Astrocyte (in vitro differentiated cells and primary cell): ENCODE measurements around the gene HSD11B2. TPM values are rescaled to one million over a fixed set of nuclear protein-coding genes. Genes with fewer than 3 reads are reported as not detected.

Experiments
- DNase-seq: peaks from one replicate; pipeline ENCODE4 v3.0.0-alpha.2; 2010; ENCODE audit warnings: low read depth
- FAIRE-seq: peaks from 2 replicates; lab custom pipeline; 2011; peaks lifted over from hg19 to GRCh38; lab: Jason Lieb, UNC
- H2AFZ ChIP-seq: 2 replicates; pipeline ENCODE4 v1.6.0; 2012; ENCODE audit warnings: low read depth, low read length, inconsistent platforms
- H3K27ac ChIP-seq: 2 replicates; pipeline ENCODE4 v1.5.1; 2011; ENCODE audit warnings: low read depth, low read length, inconsistent platforms
- H3K27me3 ChIP-seq: 2 replicates; pipeline ENCODE4 v1.6.0; 2011; ENCODE audit warnings: low read length, inconsistent platforms; ENCODE audit not compliant: insufficient read depth
- H3K36me3 ChIP-seq: 2 replicates; pipeline ENCODE4 v1.5.1; 2011; ENCODE audit warnings: low read length, inconsistent platforms; ENCODE audit not compliant: insufficient read depth
- H3K4me1 ChIP-seq: 2 replicates; pipeline ENCODE4 v1.5.1; 2011; ENCODE audit warnings: low read length, inconsistent platforms; ENCODE audit not compliant: insufficient read depth
- H3K4me2 ChIP-seq: 2 replicates; pipeline ENCODE4 v1.6.0; 2012; ENCODE audit warnings: low read length, inconsistent platforms
- H3K4me3 ChIP-seq: 2 replicates; pipeline ENCODE4 v1.5.1; 2011; ENCODE audit warnings: low read depth, mild to moderate bottlenecking, low read length, inconsistent platforms; ENCODE audit not compliant: insufficient read depth
- H3K79me2 ChIP-seq: 2 replicates; pipeline ENCODE4 v1.6.0; 2012; ENCODE audit warnings: mild to moderate bottlenecking, low read length, inconsistent platforms; ENCODE audit not compliant: insufficient read depth
- H3K9ac ChIP-seq: 2 replicates; pipeline ENCODE4 v1.6.0; 2012; ENCODE audit warnings: mild to moderate bottlenecking, low read length, inconsistent platforms
- H3K9me3 ChIP-seq: 2 replicates; pipeline ENCODE4 v1.5.1; 2012; ENCODE audit warnings: low read depth, mild to moderate bottlenecking, low read length, inconsistent platforms; ENCODE audit not compliant: insufficient read depth
- H4K20me1 ChIP-seq: 2 replicates; pipeline ENCODE4 v1.6.0; 2012; ENCODE audit warnings: low read length, inconsistent platforms; ENCODE audit not compliant: insufficient read depth
- H3K27ac Mint-ChIP-seq: one replicate; pipeline ENCODE4 v1.8.0; 2021; ENCODE audit warnings: mild to moderate bottlenecking, mixed read lengths; ENCODE audit not compliant: unreplicated experiment
- H3K27me3 Mint-ChIP-seq: one replicate; pipeline ENCODE4 v1.8.0; 2021; ENCODE audit warnings: low read depth, mixed read lengths; ENCODE audit not compliant: unreplicated experiment
- H3K36me3 Mint-ChIP-seq: one replicate; pipeline ENCODE4 v1.8.0; 2021; ENCODE audit warnings: low read depth, mixed read lengths; ENCODE audit not compliant: unreplicated experiment
- H3K4me1 Mint-ChIP-seq: one replicate; pipeline ENCODE4 v1.8.0; 2021; ENCODE audit warnings: low read depth, mixed read lengths; ENCODE audit not compliant: unreplicated experiment
- H3K4me3 Mint-ChIP-seq: one replicate; pipeline ENCODE4 v1.8.0; 2021; ENCODE audit warnings: mild to moderate bottlenecking, moderate library complexity, mixed read lengths; ENCODE audit not compliant: unreplicated experiment
- H3K9me3 Mint-ChIP-seq: one replicate; pipeline ENCODE4 v1.8.0; 2021; ENCODE audit warnings: mild to moderate bottlenecking, mixed read lengths; ENCODE audit not compliant: unreplicated experiment
- EZH2 ChIP-seq: IDR thresholded peaks from 2 replicates; pipeline ENCODE4 v1.6.1; 2012; ENCODE audit warnings: mild to moderate bottlenecking, low read length, inconsistent platforms; ENCODE audit not compliant: insufficient read depth
- total RNA-seq: library from RNA; stranded (reverse); gene quantifications from 2 replicates; pipeline ENCODE4 v1.2.1, GENCODE V29; 2021
- TF ChIP-seq, protein P1 (sequence below): IDR thresholded peaks from 2 replicates; pipeline ENCODE4 v1.5.1; 2011; ENCODE audit warnings: low read depth, mild to moderate bottlenecking, inconsistent platforms, low read length, moderate library complexity; ENCODE audit not compliant: insufficient read depth

Gene HSD11B2
- total RNA-seq, 1 donor from 2014 or later = not detected

DNA sequence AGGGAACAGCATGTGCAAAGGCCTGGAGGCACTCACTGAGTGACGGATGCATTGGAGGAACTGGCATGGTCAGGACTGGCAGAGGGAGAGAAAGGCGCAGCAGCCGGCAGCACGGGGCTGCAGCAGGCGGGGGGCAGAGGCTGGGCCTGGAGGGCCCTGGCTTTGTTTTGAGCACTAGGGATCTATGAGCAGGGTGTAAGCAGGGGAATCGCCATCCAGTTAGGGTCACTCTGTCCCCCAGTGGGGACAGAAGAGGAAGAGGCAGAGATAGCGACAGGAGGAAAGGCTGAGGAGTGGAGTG, 14.2 kb downstream of the HSD11B2 start:
- peaks cover 92% of the 10 kb centered on the region for H4K20me1 ChIP-seq
- H3K9me3 Mint-ChIP-seq = no peaks in the 10 kb centered on the region
- FAIRE-seq = no peak

DNA sequence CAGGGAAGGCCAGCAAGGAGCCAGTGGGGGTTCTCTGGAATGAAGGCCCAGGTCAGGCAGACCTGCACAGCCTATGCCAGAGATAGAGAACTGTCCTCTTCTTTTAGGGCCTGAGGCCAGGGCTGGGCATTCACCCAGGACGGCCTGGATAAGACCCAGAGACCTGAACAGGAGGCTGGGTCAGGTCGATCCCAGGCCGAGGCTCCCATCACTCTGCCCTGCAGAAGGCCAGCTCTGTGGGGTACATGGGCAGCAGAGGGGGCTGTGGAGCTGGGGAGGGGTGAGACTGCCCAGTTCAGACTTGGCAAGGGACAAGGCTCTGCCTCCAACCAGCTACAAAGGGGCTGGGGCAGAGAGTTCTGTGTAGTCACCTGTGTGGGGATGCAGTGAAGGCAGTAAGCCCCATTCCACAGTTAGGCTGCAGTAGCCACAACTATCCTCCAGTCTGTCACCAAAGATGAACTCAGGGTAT, 14.6 kb downstream of the HSD11B2 start:
- Histone ChIP-seq H3K27me3 (no peaks in the 10 kb centered on the region), H3K27ac (no peak overlapping the region), H3K4me2 (no peak overlapping the region), H3K4me1 (peaks cover 6% of the 10 kb centered on the region), H3K9me3 (no peaks in the 10 kb centered on the region), H3K79me2 (peaks cover 4% of the 10 kb centered on the region), H3K36me3 (no peaks in the 10 kb centered on the region), H3K9ac (peak overlapping the region; percentile 31), H2AFZ (no peak overlapping the region), H4K20me1 (peaks cover 92% of the 10 kb centered on the region), H3K4me3 (no peak overlapping the region)
- no peak for DNase-seq
- peaks cover 22% of the 10 kb centered on the region for H3K36me3 Mint-ChIP-seq
- no peak overlapping the region for H3K27ac Mint-ChIP-seq
- H3K27me3 Mint-ChIP-seq = no peaks in the 10 kb centered on the region
- TF ChIP-seq EZH2 = no peak
- TF ChIP-seq, protein P1, sequence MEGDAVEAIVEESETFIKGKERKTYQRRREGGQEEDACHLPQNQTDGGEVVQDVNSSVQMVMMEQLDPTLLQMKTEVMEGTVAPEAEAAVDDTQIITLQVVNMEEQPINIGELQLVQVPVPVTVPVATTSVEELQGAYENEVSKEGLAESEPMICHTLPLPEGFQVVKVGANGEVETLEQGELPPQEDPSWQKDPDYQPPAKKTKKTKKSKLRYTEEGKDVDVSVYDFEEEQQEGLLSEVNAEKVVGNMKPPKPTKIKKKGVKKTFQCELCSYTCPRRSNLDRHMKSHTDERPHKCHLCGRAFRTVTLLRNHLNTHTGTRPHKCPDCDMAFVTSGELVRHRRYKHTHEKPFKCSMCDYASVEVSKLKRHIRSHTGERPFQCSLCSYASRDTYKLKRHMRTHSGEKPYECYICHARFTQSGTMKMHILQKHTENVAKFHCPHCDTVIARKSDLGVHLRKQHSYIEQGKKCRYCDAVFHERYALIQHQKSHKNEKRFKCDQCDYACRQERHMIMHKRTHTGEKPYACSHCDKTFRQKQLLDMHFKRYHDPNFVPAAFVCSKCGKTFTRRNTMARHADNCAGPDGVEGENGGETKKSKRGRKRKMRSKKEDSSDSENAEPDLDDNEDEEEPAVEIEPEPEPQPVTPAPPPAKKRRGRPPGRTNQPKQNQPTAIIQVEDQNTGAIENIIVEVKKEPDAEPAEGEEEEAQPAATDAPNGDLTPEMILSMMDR = no peak
- H3K4me1 Mint-ChIP-seq = peaks cover 13% of the 10 kb centered on the region
- FAIRE-seq = no peak
- H3K9me3 Mint-ChIP-seq = no peaks in the 10 kb centered on the region
- H3K4me3 Mint-ChIP-seq = no peak overlapping the region

More for the DNA sequence above, 14.2 kb downstream of the HSD11B2 start:
- Mint-ChIP-seq H3K36me3 (peaks cover 20% of the 10 kb centered on the region), H3K27ac (no peak overlapping the region), H3K4me1 (peaks cover 13% of the 10 kb centered on the region), H3K4me3 (no peak overlapping the region), H3K27me3 (no peaks in the 10 kb centered on the region)
- H3K4me1 ChIP-seq = peaks cover 6% of the 10 kb centered on the region
- no peak for DNase-seq
- H3K27me3 ChIP-seq = no peaks in the 10 kb centered on the region
- no peak overlapping the region for H2AFZ ChIP-seq
- no peak for TF ChIP-seq EZH2
- TF ChIP-seq, protein P1 = no peak
- H3K27ac ChIP-seq = no peak overlapping the region
- peak overlapping the region; percentile 13 for H3K4me2 ChIP-seq
- H3K36me3 ChIP-seq = no peaks in the 10 kb centered on the region
- H3K4me3 ChIP-seq = no peak overlapping the region
- H3K9me3 ChIP-seq = no peaks in the 10 kb centered on the region
- peak overlapping the region; percentile 31 for H3K9ac ChIP-seq
- peaks cover 4% of the 10 kb centered on the region for H3K79me2 ChIP-seq

DNA sequence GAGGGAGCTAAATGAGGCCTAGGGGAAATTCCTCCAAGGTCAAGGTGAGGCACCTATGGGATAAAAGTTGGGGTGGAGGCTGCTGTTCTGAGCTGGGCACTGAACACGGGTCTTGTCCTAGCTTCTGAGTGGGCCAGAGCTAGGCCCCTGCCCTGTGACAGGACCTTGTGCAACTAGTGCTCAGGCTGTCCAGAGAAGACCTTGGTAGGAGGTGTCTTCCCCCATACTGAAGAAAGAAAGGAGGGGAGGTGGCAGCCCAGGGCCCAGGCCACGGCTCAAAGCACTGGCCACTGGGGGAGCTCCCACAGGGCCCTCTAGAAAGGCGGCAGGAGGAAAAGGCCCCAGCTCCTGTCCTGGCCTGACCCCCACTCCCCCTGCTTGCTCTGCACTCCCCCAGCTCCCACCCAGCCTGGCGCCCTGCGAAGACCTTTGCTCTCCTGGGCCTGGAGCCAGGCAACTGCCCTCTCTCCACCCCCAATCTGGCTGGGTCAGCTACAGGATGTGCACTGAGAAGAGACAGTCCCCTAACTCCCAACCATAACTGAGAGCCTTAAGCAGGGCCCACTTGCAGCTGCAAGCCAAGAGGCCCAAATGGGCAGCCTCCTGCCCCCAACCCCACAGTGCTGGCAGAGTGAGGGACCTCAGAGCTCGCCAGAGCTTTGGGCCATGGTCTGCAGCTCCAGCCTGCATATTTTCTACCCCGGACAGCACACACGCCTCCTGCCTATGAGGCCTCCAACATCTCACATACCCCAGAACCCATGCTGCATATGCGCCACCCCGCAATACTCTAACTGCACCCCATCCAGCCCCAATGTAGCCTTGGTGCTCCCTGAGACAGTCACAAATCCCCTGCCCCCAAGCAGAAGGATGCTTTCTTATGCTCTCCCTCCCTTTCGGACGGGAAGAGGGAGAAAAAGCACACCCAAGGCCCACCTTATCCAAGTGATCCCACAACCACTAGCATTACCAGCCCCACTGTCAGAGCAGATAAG, 15.3 kb downstream of the HSD11B2 start:
- Histone ChIP-seq H3K27ac (no peak overlapping the region), H3K79me2 (peaks cover 4% of the 10 kb centered on the region), H3K27me3 (no peaks in the 10 kb centered on the region), H3K36me3 (no peaks in the 10 kb centered on the region), H3K4me3 (no peak overlapping the region), H3K4me1 (peaks cover 6% of the 10 kb centered on the region), H2AFZ (no peak overlapping the region), H4K20me1 (peaks cover 94% of the 10 kb centered on the region), H3K9me3 (no peaks in the 10 kb centered on the region), H3K4me2 (no peak overlapping the region), H3K9ac (no peak overlapping the region)
- no peak for FAIRE-seq
- H3K9me3 Mint-ChIP-seq = no peaks in the 10 kb centered on the region
- peaks cover 13% of the 10 kb centered on the region for H3K4me1 Mint-ChIP-seq
- no peak overlapping the region for H3K4me3 Mint-ChIP-seq
- no peak overlapping the region for H3K27ac Mint-ChIP-seq
- H3K36me3 Mint-ChIP-seq = peaks cover 25% of the 10 kb centered on the region
- no peak for TF ChIP-seq EZH2
- TF ChIP-seq, protein P1 = no peak
- no peaks in the 10 kb centered on the region for H3K27me3 Mint-ChIP-seq
- no peak for DNase-seq
